HFFc6 (cell line): Measurements from ENCODE around the gene ANTXR2. TPM values are rescaled to one million over a fixed set of nuclear protein-coding genes. Genes with fewer than 3 reads are reported as not detected.

Experiments
- DNase-seq: peaks from one replicate; pipeline ENCODE4 v3.0.0-alpha.2; 2018
- H3K27ac Mint-ChIP-seq: 2 replicates; pipeline ENCODE4 v1.8.0; 2020; ENCODE audit warnings: mild to moderate bottlenecking, mixed read lengths
- H3K27me3 Mint-ChIP-seq: 2 replicates; pipeline ENCODE4 v1.8.0; 2021; ENCODE audit warnings: mild to moderate bottlenecking, moderate library complexity, mixed read lengths; ENCODE audit not compliant: insufficient read depth
- H3K36me3 Mint-ChIP-seq: 2 replicates; pipeline ENCODE4 v1.8.0; 2021; ENCODE audit warnings: low read depth, mixed read lengths
- H3K4me1 Mint-ChIP-seq: 2 replicates; pipeline ENCODE4 v1.8.0; 2020; ENCODE audit warnings: low read depth, mixed read lengths
- H3K4me3 Mint-ChIP-seq: 2 replicates; pipeline ENCODE4 v1.8.0; 2020; ENCODE audit warnings: mild to moderate bottlenecking, moderate library complexity, mixed read lengths
- H3K9me3 Mint-ChIP-seq: 2 replicates; pipeline ENCODE4 v1.8.0; 2020; ENCODE audit warnings: mild to moderate bottlenecking, mixed read lengths
- total RNA-seq, 6 experiments: library from RNA; stranded (reverse); fragmentation: NEBNext Ultra II Directional; extraction: Animal tissue kit (Norgen Biotek cat#: 25700); gene quantifications; 2 replicates in 1 of 6; 3 replicates in 5 of 6; pipeline ENCODE4 v1.2.3, GENCODE V29; 2021
- TF ChIP-seq, protein P1 (sequence below): fragments of 200-600 bp; sonication (generic); IDR thresholded peaks from 2 replicates; pipeline ENCODE4 v1.5.0; 2021; ENCODE audit warnings: antibody characterized with exemption, mild to moderate bottlenecking

Gene ANTXR2
- total RNA-seq, 6 experiments from 2014 or later = 137 to 198 (median 144) TPM

DNA sequence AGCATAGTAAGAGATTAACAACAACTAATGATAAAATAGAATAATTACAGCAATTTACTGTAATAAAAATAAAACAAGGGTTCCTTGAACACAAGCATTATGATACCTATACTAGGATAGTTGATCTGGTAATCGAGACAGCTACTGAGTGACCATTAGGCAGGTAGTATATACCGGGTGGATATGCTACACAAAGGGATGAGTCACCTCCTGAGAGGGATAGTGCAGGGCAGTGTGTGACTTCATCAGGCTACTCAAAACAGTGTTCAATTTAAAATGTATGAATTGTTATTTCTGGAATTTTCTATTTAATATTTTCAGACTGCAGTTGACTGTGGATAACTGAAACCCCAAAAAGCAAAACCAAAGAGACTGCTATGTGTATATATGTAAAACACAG, 9.7 kb upstream of the ANTXR2 start:
- TF ChIP-seq, protein P1, sequence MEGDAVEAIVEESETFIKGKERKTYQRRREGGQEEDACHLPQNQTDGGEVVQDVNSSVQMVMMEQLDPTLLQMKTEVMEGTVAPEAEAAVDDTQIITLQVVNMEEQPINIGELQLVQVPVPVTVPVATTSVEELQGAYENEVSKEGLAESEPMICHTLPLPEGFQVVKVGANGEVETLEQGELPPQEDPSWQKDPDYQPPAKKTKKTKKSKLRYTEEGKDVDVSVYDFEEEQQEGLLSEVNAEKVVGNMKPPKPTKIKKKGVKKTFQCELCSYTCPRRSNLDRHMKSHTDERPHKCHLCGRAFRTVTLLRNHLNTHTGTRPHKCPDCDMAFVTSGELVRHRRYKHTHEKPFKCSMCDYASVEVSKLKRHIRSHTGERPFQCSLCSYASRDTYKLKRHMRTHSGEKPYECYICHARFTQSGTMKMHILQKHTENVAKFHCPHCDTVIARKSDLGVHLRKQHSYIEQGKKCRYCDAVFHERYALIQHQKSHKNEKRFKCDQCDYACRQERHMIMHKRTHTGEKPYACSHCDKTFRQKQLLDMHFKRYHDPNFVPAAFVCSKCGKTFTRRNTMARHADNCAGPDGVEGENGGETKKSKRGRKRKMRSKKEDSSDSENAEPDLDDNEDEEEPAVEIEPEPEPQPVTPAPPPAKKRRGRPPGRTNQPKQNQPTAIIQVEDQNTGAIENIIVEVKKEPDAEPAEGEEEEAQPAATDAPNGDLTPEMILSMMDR = no peak

DNA sequence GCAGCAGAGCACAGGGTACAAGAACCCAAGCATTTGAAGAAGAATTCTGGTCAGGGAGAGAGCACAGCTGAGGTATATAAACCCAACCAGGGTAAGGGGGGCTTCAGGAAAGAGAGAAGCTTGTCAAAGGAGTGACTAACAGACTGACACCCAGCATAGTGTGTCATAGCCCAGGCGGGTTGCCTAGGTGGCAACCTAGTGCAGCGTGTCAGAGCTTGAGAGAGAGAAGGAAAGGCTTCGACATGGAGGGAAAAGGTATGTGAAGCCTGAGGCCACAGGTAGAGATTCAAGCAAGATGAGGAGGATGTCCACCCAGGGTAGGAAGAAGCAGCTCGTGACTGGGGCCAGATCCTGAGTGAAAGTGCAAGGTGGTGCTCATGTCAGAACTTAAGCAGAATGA, 8.5 kb upstream of the ANTXR2 start:
- Mint-ChIP-seq H3K4me3 (no peak overlapping the region), H3K27me3 (no peaks in the 10 kb centered on the region; the same call in 1 of the 2 replicates), H3K4me1 (peaks cover 50% of the 10 kb centered on the region), H3K36me3 (peaks cover 7% of the 10 kb centered on the region), H3K27ac (no peak overlapping the region), H3K9me3 (peaks cover 4% of the 10 kb centered on the region; the same call in 1 of the 2 replicates)
- TF ChIP-seq, protein P1 = no peak
- no peak for DNase-seq

More for the DNA sequence above, 9.7 kb upstream of the ANTXR2 start:
- H3K4me3 Mint-ChIP-seq = no peak overlapping the region
- H3K27ac Mint-ChIP-seq = no peak overlapping the region
- DNase-seq = no peak
- H3K9me3 Mint-ChIP-seq = peaks cover 4% of the 10 kb centered on the region; the same call in 1 of the 2 replicates
- no peaks in the 10 kb centered on the region; the same call in 1 of the 2 replicates for H3K27me3 Mint-ChIP-seq
- peaks cover 7% of the 10 kb centered on the region for H3K36me3 Mint-ChIP-seq
- H3K4me1 Mint-ChIP-seq = peaks cover 39% of the 10 kb centered on the region

DNA sequence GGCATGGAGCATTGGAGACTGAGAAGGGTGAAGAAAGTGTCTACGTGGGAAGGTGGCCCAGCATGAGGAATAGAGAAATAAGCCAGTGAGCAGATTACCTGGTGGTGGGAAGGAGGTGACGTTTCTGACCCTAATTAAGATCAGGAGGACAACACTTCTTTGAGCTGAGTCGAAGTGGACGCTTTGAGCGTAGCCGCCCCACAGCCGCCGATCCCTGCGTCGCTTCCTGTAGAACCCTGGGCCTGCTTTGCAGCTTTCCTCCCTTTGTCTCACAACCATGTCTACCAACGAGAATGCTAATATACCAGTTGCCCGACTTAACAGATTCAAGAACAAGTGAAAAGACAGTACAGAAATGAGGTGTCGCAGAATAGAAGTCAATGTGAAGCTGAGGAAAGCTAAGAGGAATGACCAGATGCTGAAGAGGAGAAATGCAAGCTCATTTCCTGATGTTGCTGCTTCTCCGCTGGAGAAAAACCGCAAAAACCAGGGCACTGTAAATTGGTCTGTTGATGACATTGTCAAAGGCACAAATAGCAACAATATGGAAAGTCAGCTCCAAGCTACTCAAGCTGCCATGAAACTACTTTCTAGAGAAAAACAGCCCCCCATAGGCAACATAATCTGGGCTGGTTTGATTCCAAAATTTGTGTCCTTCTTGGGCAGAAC, 6.4 kb upstream of the ANTXR2 start:
- Mint-ChIP-seq H3K27ac (no peak overlapping the region), H3K36me3 (peaks cover 7% of the 10 kb centered on the region), H3K9me3 (peaks cover 4% of the 10 kb centered on the region; the same call in 1 of the 2 replicates), H3K4me3 (no peak overlapping the region), H3K27me3 (no peaks in the 10 kb centered on the region; the same call in 1 of the 2 replicates), H3K4me1 (peaks cover 72% of the 10 kb centered on the region)
- no peak for DNase-seq
- TF ChIP-seq, protein P1 = no peak

DNA sequence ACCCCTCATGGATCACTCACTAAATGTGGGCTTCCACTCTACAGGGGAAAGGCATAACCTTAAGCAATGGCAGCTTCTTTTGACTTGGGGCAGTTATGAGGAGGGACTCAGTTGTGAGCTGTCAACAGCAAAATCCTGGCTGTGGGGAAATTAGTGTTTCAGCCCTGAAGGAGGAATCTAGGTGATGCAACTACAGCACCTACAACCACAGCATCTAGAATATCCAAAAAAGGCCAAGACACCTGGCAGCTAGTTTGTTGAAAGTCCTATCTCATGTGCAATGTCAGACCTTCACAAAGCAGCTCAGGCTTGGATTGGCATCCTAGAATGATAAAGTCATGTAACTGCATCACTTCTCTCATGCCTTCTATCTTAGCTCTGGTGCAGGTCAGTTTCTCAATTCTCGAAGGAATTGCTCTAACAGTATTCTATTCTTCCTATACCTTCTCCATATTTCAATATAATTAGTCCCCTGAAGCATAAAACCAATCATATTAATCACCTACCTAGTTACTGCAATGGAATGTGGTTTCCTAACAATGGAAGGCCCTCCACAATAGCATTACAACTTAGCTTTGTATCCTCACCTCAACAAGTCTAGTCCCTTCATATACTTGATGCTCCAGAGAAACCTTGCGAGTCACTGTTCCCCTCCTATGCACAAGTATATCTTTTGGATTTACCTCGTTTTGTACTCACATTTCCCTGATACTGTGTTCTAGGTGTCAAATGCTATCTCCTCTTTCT, 5.5 kb upstream of the ANTXR2 start:
- 0 out of 2 replicates have a peak overlapping the region, but pooled peaks have one; percentile 8 for H3K27ac Mint-ChIP-seq
- H3K4me3 Mint-ChIP-seq = no peak overlapping the region
- H3K27me3 Mint-ChIP-seq = no peaks in the 10 kb centered on the region; the same call in 1 of the 2 replicates

DNA sequence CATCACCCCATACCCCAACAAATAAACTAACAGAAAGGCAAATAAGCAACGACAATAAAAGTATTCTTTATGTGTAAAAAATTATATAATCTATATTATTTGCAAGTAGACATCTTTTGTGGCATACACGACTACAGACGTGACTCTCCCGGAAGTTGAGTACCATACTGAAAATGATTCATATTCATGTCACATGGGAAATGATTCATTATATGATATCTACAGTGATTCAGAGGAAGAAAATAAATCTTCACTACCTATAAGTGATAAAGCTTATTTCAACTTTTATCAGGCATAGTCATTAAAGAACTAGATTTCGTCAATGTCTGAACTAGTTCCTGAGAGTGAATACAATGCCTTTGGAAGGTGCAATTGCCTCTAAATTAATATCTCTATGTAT, 4.6 kb upstream of the ANTXR2 start:
- H3K36me3 Mint-ChIP-seq = peaks cover 7% of the 10 kb centered on the region
- H3K27me3 Mint-ChIP-seq = no peaks in the 10 kb centered on the region; the same call in 1 of the 2 replicates
- TF ChIP-seq, protein P1 = no peak
- peak; percentile 43 for DNase-seq
- peaks cover 4% of the 10 kb centered on the region; the same call in 1 of the 2 replicates for H3K9me3 Mint-ChIP-seq
- peaks cover 76% of the 10 kb centered on the region for H3K4me1 Mint-ChIP-seq
- H3K27ac Mint-ChIP-seq = no peak overlapping the region
- H3K4me3 Mint-ChIP-seq = no peak overlapping the region; the same call in 1 of the 2 replicates

More for the DNA sequence above, 5.5 kb upstream of the ANTXR2 start:
- Mint-ChIP-seq H3K9me3 (peaks cover 4% of the 10 kb centered on the region; the same call in 1 of the 2 replicates), H3K36me3 (peaks cover 7% of the 10 kb centered on the region), H3K4me1 (peaks cover 81% of the 10 kb centered on the region)
- TF ChIP-seq, protein P1 = no peak
- DNase-seq = no peak
